Measurements from ENCODE around the gene GARS1.

GARS1 gene

GRCh38 chr7:30652132-30652531, 57.5 kb downstream of the GARS1 start:
- ChIA-PET POLR2A (no interaction called here), CTCF (interaction anchor here (1.2 kb wide), 1 partner anchor 24 kb away, joined by 3 read pairs; no protein-coding TSS in a partner anchor)
- no peak for TF ChIP-seq CTCF (IDR thresholded peaks at IDR 0.05; ENCODE audit: control extremely low read depth, extremely low read depth, low read depth, missing control alignments)
- no peak for DNase-seq (ENCODE audit: extremely low spot score)

DNA sequence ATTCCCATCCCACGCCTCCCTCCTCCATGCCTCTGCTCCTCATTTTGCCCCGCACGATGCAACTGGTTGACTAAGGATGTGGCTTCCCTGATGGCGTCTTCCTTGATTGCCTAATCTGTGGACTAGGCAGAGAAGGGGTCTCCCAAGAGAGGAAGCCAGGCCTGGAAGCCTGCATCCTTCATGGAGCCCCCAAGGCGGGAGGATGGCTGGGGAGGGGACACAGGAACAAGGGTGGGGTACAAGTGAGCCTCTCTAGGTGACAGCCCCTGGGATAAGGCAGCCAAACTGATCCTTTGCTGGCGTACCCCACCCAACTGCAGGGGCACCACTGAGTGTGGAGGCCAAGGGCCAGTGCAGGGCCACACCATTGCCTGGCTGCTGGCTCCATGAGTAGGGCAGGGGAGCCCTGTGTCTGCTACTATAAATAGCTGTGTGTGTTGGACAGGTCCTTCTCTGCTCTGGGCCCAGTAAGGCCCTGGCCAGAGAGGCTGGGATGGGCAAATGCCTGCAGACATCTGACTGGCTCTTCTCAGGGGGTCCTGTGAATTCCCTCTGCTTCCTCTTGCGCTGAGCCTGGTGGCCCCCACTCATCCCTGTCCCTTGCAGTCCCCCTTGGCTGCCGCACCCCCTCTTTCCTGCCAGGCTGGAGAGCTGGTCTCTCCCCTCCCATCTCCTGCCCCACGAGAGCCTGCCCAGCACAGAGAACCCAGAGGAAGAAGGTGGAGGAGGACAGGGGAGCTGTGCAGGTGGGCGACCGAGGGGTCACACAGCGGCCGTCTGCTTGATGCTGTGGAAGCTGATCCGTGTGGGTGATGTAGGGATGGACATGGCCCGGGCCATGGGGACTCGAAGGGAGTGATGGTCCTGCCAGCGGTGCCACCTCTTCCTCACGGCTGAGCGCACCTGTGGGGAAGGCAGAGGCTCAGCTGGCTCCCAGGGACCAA, 58.3 kb downstream of the GARS1 start:
- ChIA-PET CTCF (interaction anchor here (1.0 to 1.3 kb wide), 3 partner anchors 11 to 88 kb away, joined by 3 to 4 read pairs (median 3); no protein-coding TSS in a partner anchor), POLR2A (no interaction called here)
- no peak for DNase-seq (ENCODE audit: extremely low spot score)
- TF ChIP-seq CTCF (IDR thresholded peaks at IDR 0.05; ENCODE audit: control extremely low read depth, extremely low read depth, low read depth, missing control alignments), result no peak

GRCh38 chr7:30654296-30655090, 59.8 kb downstream of the GARS1 start:
- ChIA-PET CTCF (interaction anchor here (1.0 to 1.3 kb wide), 2 partner anchors 9 to 28 kb away, joined by 3 to 4 read pairs; partner anchors contain the start of gene CRHR2), POLR2A (no interaction called here)
- no peak for TF ChIP-seq CTCF (IDR thresholded peaks at IDR 0.05; ENCODE audit: control extremely low read depth, extremely low read depth, low read depth, missing control alignments)
- no peak for DNase-seq (ENCODE audit: extremely low spot score)

DNA sequence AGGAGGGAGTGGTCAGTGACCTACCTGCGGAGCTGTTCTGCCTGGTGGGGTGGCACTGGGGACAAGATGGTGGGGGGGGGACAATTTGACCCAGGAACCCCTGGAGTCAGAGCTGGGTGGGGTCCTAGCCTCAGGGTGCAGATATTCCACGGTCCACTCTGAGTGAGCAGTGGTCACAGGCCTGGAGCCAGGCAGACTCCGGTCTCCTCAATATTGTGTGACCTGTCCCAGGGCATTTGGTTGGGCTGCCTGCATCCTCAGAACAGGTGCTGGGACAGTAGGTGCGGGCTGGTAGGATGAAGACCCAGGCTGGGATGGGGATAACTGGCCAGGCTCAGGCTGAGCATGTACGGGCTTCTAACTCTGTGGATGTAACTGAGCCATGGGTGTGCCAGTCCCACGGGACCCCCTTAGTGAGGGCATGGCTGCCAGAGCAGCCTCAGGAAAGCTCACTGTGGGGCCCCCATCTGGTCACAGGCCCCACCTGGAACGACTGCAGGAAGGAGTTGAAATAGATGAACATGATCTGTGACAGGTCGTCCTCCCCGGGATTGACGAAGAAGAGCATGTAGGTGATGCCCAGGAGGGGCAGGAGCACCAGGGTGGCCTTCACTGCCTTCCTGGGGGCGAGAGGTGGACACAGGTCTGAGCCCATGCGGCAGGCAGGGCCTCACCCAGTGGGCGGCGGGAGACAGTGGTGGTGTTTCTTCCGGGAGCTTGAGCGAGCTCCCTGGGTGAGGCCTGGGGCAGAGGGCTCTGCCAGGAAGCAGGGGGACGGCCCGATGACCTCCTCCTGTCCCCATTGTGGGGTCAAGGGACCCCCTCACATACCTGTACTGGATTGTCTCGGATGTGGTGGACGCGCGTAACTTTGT, 60.7 kb downstream of the GARS1 start:
- DNase-seq (ENCODE audit: extremely low spot score), result no peak
- ChIA-PET CTCF (no interaction called here), POLR2A (no interaction called here)
- TF ChIP-seq CTCF (IDR thresholded peaks at IDR 0.05; ENCODE audit: control extremely low read depth, extremely low read depth, low read depth, missing control alignments), result no peak

DNA sequence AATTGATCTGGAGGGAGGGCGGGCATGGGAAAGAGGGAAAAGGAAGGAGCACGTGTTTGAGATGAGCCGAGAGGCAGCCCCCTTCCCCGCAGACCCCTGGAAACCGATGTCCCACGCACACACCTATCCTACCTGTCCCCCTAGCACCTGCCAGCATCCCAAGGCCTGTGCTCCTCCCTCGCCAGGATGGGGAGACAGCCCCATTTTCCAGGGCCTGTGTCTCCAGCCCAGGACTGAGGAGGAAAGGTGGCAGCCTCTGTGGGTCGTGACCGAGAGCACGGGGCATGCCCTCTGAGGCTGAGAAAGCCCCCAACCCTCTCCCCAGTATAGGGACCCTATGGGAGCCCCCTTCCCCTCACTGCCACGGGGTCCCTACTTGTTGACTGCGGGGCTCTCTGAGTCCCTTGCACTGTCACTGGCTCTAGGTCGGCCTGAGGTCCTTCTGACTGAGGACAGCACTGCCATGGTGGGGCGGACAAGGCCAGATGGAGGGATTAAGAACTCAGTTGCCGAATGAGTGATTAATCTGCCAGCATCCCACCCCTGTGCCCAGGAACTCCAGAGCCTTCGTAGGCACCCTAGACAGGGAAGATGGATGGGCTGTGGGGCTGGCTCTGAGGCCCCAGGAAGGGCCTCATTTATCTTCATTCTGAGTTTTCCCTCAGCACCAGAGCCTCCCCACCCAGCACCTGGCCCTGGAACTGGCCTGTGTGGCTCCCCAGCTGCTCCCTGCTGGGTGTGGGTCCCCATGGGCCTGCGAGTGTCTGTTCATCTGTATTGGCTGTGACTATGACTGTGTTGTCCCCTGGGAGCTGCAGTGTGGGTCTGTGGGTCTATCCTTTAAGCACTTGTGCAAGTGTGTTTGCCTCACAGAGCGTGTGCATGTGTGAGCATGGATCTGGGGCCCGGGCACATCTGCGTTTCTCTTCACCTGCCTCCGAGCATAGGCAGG, 61.6 kb downstream of the GARS1 start:
- no peak for TF ChIP-seq CTCF (IDR thresholded peaks at IDR 0.05; ENCODE audit: control extremely low read depth, extremely low read depth, low read depth, missing control alignments)
- ChIA-PET CTCF (no interaction called here), POLR2A (no interaction called here)
- no peak for DNase-seq (ENCODE audit: extremely low spot score)
